Activated naive CD8-positive, alpha-beta T cell treated with anti-CD3 and anti-CD28 coated beads, Interleukin-2, amount 10 ng/mL, durations not matched to agents 7 days and 5 days (primary cell): ENCODE results near the gene VIL1. TPM values are rescaled to one million over a fixed set of nuclear protein-coding genes. Genes with fewer than 3 reads are reported as not detected.
A peak's percentile ranks its signal among the peaks of the same experiment; 100 is the strongest.

ENCODE experiments used
- ATAC-seq: fragments of 150-1000 bp; cut with Tn5 transposase; one replicate; pipeline ENCODE4 v1.10.0; 2021; ENCODE audit warnings: low read depth, moderate library complexity
- POLR2A ChIA-PET: fragments of 350-600 bp; sonication (Branson Sonifier 250); formaldehyde crosslinking; loops from one replicate; lab custom pipeline; 2021; ENCODE audit warnings: antibody characterized with exemption; lab: Charles Lee
- DNase-seq: peaks from one replicate; pipeline ENCODE4 v3.0.0; 2021
- H3K27ac Mint-ChIP-seq: one replicate; pipeline ENCODE4 v1.8.0; 2022; ENCODE audit warnings: mild to moderate bottlenecking, mixed read lengths
- H3K27me3 Mint-ChIP-seq: one replicate; pipeline ENCODE4 v1.8.0; 2022; ENCODE audit warnings: mild to moderate bottlenecking, moderate library complexity, mixed read lengths
- H3K36me3 Mint-ChIP-seq: one replicate; pipeline ENCODE4 v1.8.0; 2021; ENCODE audit warnings: mild to moderate bottlenecking, mixed read lengths
- H3K4me1 Mint-ChIP-seq: one replicate; pipeline ENCODE4 v1.8.0; 2021; ENCODE audit warnings: mixed read lengths
- H3K4me3 Mint-ChIP-seq: one replicate; pipeline ENCODE4 v1.8.0; 2022; ENCODE audit warnings: mild to moderate bottlenecking, moderate library complexity, mixed read lengths
- H3K9me3 Mint-ChIP-seq: one replicate; pipeline ENCODE4 v1.8.0; 2021; ENCODE audit warnings: mixed read lengths
- total RNA-seq, 2 experiments: library from RNA; stranded (reverse); gene quantifications; one replicate each; pipeline ENCODE4 v1.2.3, GENCODE V29; 2021

Gene VIL1
- total RNA-seq, 2 experiments from 2014 or later = not detected

- H3K27me3 Mint-ChIP-seq = no peaks in the 10 kb centered on the region
Measured at GRCh38 chr2:218445602-218446001, 26.7 kb downstream of the VIL1 start.

GRCh38 chr2:218446547-218446946, 27.6 kb downstream of the VIL1 start:
- no peaks in the 10 kb centered on the region for H3K27me3 Mint-ChIP-seq
- peaks cover 2% of the 10 kb centered on the region for H3K4me1 Mint-ChIP-seq
- DNase-seq = no peak
- H3K9me3 Mint-ChIP-seq = no peaks in the 10 kb centered on the region
- peaks cover 18% of the 10 kb centered on the region for H3K36me3 Mint-ChIP-seq
- ATAC-seq = no peak
- no peak overlapping the region for H3K4me3 Mint-ChIP-seq
- H3K27ac Mint-ChIP-seq = no peak overlapping the region
- POLR2A ChIA-PET = interaction anchor here (0.6 kb wide), 1 partner anchor 17 kb away, joined by 3 read pairs; no protein-coding TSS in a partner anchor

More at GRCh38 chr2:218445602-218446001, 26.7 kb downstream of the VIL1 start:
- Mint-ChIP-seq H3K27ac (no peak overlapping the region), H3K4me3 (no peak overlapping the region), H3K4me1 (peaks cover 2% of the 10 kb centered on the region), H3K9me3 (no peaks in the 10 kb centered on the region), H3K36me3 (peaks cover 18% of the 10 kb centered on the region)
- no peak for ATAC-seq
- DNase-seq = no peak
- POLR2A ChIA-PET = interaction anchor here (0.8 kb wide), 1 partner anchor 15 kb away, joined by 3 read pairs; no protein-coding TSS in a partner anchor

GRCh38 chr2:218447072-218447471, 28.1 kb downstream of the VIL1 start:
- Mint-ChIP-seq H3K4me1 (peaks cover 2% of the 10 kb centered on the region), H3K4me3 (no peak overlapping the region), H3K36me3 (peaks cover 18% of the 10 kb centered on the region), H3K9me3 (no peaks in the 10 kb centered on the region), H3K27me3 (no peaks in the 10 kb centered on the region), H3K27ac (no peak overlapping the region)
- no peak for ATAC-seq
- POLR2A ChIA-PET = interaction anchor here (0.6 kb wide), 1 partner anchor 17 kb away, joined by 3 read pairs; no protein-coding TSS in a partner anchor
- no peak for DNase-seq

- ATAC-seq = no peak
- POLR2A ChIA-PET = no interaction called here
Measured at GRCh38 chr2:218448934-218449333, 30.0 kb downstream of the VIL1 start.

GRCh38 chr2:218452079-218452478, 33.2 kb downstream of the VIL1 start:
- Mint-ChIP-seq H3K27me3 (no peaks in the 10 kb centered on the region), H3K4me1 (peaks cover 2% of the 10 kb centered on the region), H3K4me3 (no peak overlapping the region), H3K36me3 (peaks cover 50% of the 10 kb centered on the region), H3K9me3 (peaks cover 3% of the 10 kb centered on the region), H3K27ac (no peak overlapping the region)
- ATAC-seq (no peak), DNase-seq (no peak)
- POLR2A ChIA-PET = no interaction called here

More at GRCh38 chr2:218448934-218449333, 30.0 kb downstream of the VIL1 start:
- no peak overlapping the region for H3K27ac Mint-ChIP-seq
- peaks cover 2% of the 10 kb centered on the region for H3K4me1 Mint-ChIP-seq
- no peak for DNase-seq
- H3K36me3 Mint-ChIP-seq = peaks cover 30% of the 10 kb centered on the region
- H3K27me3 Mint-ChIP-seq = no peaks in the 10 kb centered on the region
- no peak overlapping the region for H3K4me3 Mint-ChIP-seq
- no peaks in the 10 kb centered on the region for H3K9me3 Mint-ChIP-seq

GRCh38 chr2:218456849-218457248, 37.9 kb downstream of the VIL1 start:
- H3K9me3 Mint-ChIP-seq = peaks cover 3% of the 10 kb centered on the region
- ATAC-seq (no peak), DNase-seq (no peak)
- H3K27me3 Mint-ChIP-seq = no peaks in the 10 kb centered on the region
- H3K27ac Mint-ChIP-seq = no peak overlapping the region
- no peak overlapping the region for H3K4me3 Mint-ChIP-seq
- POLR2A ChIA-PET = interaction anchor here (1.0 kb wide), 1 partner anchor 15 kb away, joined by 3 read pairs; no protein-coding TSS in a partner anchor
- peaks cover 51% of the 10 kb centered on the region for H3K36me3 Mint-ChIP-seq
- no peaks in the 10 kb centered on the region for H3K4me1 Mint-ChIP-seq

DNA sequence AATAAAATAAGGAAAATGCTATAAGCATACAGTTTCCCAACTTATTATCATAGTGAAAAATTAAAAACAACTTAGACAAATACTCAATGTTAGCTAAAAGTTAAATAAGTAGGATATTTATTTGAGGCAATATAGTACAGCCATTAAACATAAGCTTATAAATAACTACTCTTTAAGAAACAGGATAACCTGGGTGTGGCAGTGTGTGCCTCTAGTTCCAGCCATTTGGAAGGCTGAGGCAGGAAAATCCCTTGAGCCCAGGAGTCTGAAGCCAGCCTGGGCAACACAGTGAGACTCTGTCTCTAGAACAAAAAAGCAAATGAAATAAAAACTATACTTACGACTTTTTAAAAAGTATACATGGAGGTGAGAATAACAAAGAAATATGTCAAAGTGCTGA, 39.7 kb downstream of the VIL1 start:
- ATAC-seq (no peak), DNase-seq (no peak)
- Mint-ChIP-seq H3K4me1 (no peaks in the 10 kb centered on the region), H3K9me3 (peaks cover 3% of the 10 kb centered on the region), H3K36me3 (peaks cover 50% of the 10 kb centered on the region), H3K4me3 (no peak overlapping the region), H3K27me3 (no peaks in the 10 kb centered on the region), H3K27ac (no peak overlapping the region)
- POLR2A ChIA-PET = no interaction called here

DNA sequence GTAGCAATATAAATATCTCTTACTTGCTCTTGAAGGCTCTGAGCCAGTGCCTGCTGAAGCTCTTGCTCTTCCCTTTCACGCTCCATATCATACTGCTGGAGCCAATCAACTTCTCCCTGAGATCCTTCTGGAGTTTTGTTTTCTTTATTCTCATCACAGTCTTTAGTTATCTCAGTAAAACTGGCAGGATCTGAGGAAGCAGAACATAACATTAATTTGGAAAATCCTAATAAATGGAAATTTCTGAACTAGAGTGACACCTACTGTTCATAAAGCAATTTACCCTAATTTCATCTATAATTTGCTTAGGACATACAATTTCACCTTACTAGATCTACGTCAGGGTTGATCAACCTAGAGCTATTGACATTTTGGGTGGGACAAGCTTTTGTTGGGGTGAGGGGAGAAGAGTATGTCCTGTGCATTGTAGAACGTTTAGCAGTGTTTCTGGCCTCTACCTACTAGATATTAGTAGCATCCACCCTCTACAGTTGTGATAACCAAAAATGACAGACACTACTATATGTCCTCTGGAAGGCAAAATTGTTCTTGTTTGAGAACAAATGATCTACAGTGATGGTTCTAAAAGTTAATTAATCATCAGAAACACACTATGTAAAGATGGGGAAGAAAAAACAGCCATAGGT, 47.2 kb downstream of the VIL1 start:
- H3K4me3 Mint-ChIP-seq = no peak overlapping the region
- DNase-seq = no peak
- peaks cover 33% of the 10 kb centered on the region for H3K36me3 Mint-ChIP-seq
- no peaks in the 10 kb centered on the region for H3K9me3 Mint-ChIP-seq
- H3K27me3 Mint-ChIP-seq = no peaks in the 10 kb centered on the region
- H3K4me1 Mint-ChIP-seq = peaks cover 9% of the 10 kb centered on the region
- H3K27ac Mint-ChIP-seq = no peak overlapping the region
- ATAC-seq = no peak
- POLR2A ChIA-PET = no interaction called here

DNA sequence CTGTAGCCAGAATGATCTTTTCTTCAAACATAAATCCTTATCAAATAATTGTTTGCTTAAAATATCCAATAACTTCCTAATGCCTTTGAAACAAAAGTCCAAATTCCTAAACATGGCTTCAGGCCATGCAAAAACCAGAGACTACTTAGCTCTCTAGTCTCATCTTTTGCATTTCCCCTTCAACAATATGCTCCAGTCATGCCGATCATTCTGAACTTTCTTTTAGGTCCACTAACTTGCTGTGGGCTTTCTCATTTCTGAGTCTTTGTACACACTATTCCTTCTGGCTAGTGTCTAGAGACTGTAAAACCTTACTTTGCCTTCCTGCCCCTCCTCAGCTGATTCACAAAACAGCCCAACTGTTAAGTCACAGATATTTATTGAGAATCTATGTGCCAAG, 51.5 kb downstream of the VIL1 start:
- no peaks in the 10 kb centered on the region for H3K27me3 Mint-ChIP-seq
- no peak overlapping the region for H3K4me3 Mint-ChIP-seq
- peaks cover 18% of the 10 kb centered on the region for H3K4me1 Mint-ChIP-seq
- no peak for DNase-seq
- no peak for ATAC-seq
- H3K36me3 Mint-ChIP-seq = peaks cover 39% of the 10 kb centered on the region
- peak overlapping the region; percentile 76 for H3K27ac Mint-ChIP-seq
- H3K9me3 Mint-ChIP-seq = no peaks in the 10 kb centered on the region
- POLR2A ChIA-PET = no interaction called here

DNA sequence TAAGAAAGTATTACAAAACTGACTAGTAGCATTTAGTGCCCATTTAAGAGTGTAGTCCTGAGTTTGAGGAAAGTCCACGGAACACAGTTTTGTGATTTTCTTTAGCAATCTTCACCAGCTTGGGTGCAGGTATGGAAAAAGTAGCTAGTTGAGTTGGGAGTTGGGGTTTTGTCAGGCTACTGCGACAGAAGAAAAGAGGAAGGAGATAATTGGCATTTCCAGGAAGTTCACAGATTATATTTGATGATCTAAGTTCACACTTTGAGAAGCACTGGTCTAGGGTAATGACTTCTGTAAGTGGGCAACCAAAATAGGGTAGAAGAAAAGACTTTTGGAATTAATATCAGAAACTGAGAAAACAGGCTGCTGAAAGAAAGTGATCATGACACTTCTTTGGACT, 52.1 kb downstream of the VIL1 start:
- ATAC-seq (peak; percentile 26), DNase-seq (no peak)
- Mint-ChIP-seq H3K9me3 (no peaks in the 10 kb centered on the region), H3K4me3 (peak overlapping the region; percentile 45), H3K36me3 (peaks cover 39% of the 10 kb centered on the region), H3K4me1 (peaks cover 18% of the 10 kb centered on the region), H3K27me3 (no peaks in the 10 kb centered on the region), H3K27ac (peak overlapping the region; percentile 76)
- POLR2A ChIA-PET = no interaction called here

- H3K27ac Mint-ChIP-seq = no peak overlapping the region
- H3K4me3 Mint-ChIP-seq = peak overlapping the region; percentile 22
- POLR2A ChIA-PET = interaction anchor here (0.6 kb wide), 1 partner anchor 25 kb away, joined by 3 read pairs; no protein-coding TSS in a partner anchor
- DNase-seq (no peak), ATAC-seq (no peak)
- no peaks in the 10 kb centered on the region for H3K27me3 Mint-ChIP-seq
- peaks cover 18% of the 10 kb centered on the region for H3K4me1 Mint-ChIP-seq
- H3K9me3 Mint-ChIP-seq = no peaks in the 10 kb centered on the region
- peaks cover 40% of the 10 kb centered on the region for H3K36me3 Mint-ChIP-seq
Measured at GRCh38 chr2:218471982-218472381, 53.1 kb downstream of the VIL1 start.

- Mint-ChIP-seq H3K4me3 (no peak overlapping the region), H3K9me3 (no peaks in the 10 kb centered on the region), H3K4me1 (peaks cover 19% of the 10 kb centered on the region), H3K27ac (peak overlapping the region; percentile 11), H3K36me3 (peaks cover 43% of the 10 kb centered on the region), H3K27me3 (no peaks in the 10 kb centered on the region)
- ATAC-seq (no peak), DNase-seq (no peak)
- POLR2A ChIA-PET = interaction anchor here (0.7 kb wide), 1 partner anchor 8 kb away, joined by 3 read pairs; no protein-coding TSS in a partner anchor
Measured at GRCh38 chr2:218472988-218473387, 54.1 kb downstream of the VIL1 start.

- H3K27ac Mint-ChIP-seq = no peak overlapping the region
- no peak overlapping the region for H3K4me3 Mint-ChIP-seq
- peaks cover 19% of the 10 kb centered on the region for H3K4me1 Mint-ChIP-seq
- no peaks in the 10 kb centered on the region for H3K27me3 Mint-ChIP-seq
- ATAC-seq = no peak
- no peaks in the 10 kb centered on the region for H3K9me3 Mint-ChIP-seq
- DNase-seq = no peak
- POLR2A ChIA-PET = no interaction called here
- peaks cover 46% of the 10 kb centered on the region for H3K36me3 Mint-ChIP-seq
Measured at GRCh38 chr2:218474527-218474926, 55.6 kb downstream of the VIL1 start.

DNA sequence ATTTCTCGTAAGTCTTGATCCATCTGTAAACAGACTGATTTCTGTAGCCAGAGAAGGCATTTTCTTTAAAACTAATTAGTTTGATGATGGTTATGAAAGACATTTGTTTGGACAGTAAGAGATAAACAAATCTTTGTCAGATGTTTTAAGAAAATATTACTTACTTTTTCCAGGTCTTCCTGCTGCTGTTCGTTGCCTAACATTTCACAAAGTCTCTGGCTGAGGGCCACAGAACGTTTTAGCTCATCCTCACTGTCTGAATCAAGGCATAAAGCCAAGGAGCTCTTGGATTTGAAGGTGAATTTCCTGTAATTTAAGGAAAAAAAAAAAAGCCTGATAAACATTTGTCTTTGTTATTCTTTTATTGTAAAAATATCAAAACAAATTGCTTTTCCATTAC, 57.8 kb downstream of the VIL1 start:
- Mint-ChIP-seq H3K27ac (no peak overlapping the region), H3K36me3 (peaks cover 41% of the 10 kb centered on the region), H3K9me3 (no peaks in the 10 kb centered on the region), H3K4me3 (no peak overlapping the region), H3K4me1 (peaks cover 5% of the 10 kb centered on the region), H3K27me3 (no peaks in the 10 kb centered on the region)
- POLR2A ChIA-PET = no interaction called here
- ATAC-seq (no peak), DNase-seq (no peak)
